Measurements from ENCODE around the gene ZNF521.

- TF ChIP-seq POLR2A (IDR thresholded peaks at IDR 0.05; ENCODE audit: low read depth, low read length) (no peak), POLR2AphosphoS5 (IDR thresholded peaks at IDR 0.05; ENCODE audit: low read depth, low read length) (no peak), PAX5 (IDR thresholded peaks at IDR 0.05; ENCODE audit: insufficient read depth, low read length, severe bottlenecking) (no peak)
Observed at GRCh38 chr18:25236736-25237135, 115.2 kb downstream of the ZNF521 start.

Data from GM12891 (cell line).